HL-60 (cell line): ENCODE results near the gene ZC3H4.

ENCODE experiments used
- GABPA ChIP-seq: IDR thresholded peaks from 2 replicates; pipeline ENCODE4 v1.6.1; 2012; ENCODE audit warnings: low read depth
- POLR2AphosphoS5 ChIP-seq: IDR thresholded peaks from 2 replicates; pipeline ENCODE4 v1.6.1; 2012; ENCODE audit warnings: low read depth
- SPI1 ChIP-seq: IDR thresholded peaks from 2 replicates; pipeline ENCODE4 v1.6.1; 2012; ENCODE audit warnings: low read depth, mild to moderate bottlenecking, borderline replicate concordance
- TF ChIP-seq, protein P1 (sequence below): IDR thresholded peaks from 2 replicates; pipeline ENCODE4 v1.6.1; 2012; ENCODE audit warnings: low read depth; ENCODE audit not compliant: insufficient replicate concordance
- TF ChIP-seq, protein P2 (sequence below): IDR thresholded peaks from one replicate; pipeline ENCODE4 v1.5.1; 2011; ENCODE audit warnings: low read length, control low read depth, inconsistent platforms; ENCODE audit not compliant: insufficient read depth

DNA sequence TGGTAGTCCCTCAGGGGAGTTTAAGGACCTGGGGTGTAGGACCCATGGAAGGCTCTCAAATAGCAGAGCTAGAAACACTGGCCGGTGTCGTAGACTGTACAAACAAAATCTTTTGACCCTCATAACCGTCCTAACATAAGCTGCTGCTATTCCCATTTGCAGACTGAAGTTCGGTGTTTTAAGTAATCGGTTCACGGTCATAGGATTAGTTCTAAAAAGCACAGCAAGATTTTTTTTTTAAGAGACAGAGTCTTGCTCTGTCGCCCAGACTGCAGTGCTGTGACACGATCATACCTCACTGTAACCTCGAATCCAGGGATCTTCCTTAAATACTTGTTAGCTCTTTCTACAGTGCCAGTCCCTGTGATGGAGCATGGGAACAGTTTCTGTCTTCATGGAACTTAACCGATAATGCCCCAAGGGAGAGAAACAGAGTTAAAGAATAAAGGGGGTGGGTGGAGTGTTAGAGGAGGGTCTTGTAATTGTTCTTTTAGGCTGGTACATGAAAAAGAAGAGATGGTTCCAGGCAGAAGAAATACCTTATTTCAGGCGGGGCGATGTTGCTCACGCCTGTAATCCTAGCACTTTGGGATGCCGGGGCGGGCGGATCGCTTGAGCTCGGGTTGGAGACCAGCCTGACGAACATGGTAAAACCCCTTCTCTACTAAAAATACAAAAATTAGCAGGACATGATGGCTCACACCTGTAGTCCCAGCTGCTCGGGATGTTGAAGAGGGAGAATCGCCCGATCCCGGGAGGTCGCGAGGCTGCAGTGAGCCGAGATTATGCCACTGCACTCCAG lies 475 bp upstream of the ZC3H4 start:
- TF ChIP-seq, protein P1, sequence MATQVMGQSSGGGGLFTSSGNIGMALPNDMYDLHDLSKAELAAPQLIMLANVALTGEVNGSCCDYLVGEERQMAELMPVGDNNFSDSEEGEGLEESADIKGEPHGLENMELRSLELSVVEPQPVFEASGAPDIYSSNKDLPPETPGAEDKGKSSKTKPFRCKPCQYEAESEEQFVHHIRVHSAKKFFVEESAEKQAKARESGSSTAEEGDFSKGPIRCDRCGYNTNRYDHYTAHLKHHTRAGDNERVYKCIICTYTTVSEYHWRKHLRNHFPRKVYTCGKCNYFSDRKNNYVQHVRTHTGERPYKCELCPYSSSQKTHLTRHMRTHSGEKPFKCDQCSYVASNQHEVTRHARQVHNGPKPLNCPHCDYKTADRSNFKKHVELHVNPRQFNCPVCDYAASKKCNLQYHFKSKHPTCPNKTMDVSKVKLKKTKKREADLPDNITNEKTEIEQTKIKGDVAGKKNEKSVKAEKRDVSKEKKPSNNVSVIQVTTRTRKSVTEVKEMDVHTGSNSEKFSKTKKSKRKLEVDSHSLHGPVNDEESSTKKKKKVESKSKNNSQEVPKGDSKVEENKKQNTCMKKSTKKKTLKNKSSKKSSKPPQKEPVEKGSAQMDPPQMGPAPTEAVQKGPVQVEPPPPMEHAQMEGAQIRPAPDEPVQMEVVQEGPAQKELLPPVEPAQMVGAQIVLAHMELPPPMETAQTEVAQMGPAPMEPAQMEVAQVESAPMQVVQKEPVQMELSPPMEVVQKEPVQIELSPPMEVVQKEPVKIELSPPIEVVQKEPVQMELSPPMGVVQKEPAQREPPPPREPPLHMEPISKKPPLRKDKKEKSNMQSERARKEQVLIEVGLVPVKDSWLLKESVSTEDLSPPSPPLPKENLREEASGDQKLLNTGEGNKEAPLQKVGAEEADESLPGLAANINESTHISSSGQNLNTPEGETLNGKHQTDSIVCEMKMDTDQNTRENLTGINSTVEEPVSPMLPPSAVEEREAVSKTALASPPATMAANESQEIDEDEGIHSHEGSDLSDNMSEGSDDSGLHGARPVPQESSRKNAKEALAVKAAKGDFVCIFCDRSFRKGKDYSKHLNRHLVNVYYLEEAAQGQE = no peak
- no peak for TF ChIP-seq POLR2AphosphoS5
- TF ChIP-seq, protein P2, sequence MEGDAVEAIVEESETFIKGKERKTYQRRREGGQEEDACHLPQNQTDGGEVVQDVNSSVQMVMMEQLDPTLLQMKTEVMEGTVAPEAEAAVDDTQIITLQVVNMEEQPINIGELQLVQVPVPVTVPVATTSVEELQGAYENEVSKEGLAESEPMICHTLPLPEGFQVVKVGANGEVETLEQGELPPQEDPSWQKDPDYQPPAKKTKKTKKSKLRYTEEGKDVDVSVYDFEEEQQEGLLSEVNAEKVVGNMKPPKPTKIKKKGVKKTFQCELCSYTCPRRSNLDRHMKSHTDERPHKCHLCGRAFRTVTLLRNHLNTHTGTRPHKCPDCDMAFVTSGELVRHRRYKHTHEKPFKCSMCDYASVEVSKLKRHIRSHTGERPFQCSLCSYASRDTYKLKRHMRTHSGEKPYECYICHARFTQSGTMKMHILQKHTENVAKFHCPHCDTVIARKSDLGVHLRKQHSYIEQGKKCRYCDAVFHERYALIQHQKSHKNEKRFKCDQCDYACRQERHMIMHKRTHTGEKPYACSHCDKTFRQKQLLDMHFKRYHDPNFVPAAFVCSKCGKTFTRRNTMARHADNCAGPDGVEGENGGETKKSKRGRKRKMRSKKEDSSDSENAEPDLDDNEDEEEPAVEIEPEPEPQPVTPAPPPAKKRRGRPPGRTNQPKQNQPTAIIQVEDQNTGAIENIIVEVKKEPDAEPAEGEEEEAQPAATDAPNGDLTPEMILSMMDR = no peak
- TF ChIP-seq GABPA = no peak
- no peak for TF ChIP-seq SPI1
